Cardiac muscle cell (in vitro differentiated cells and primary cell): Measurements from ENCODE around the gene SRY. TPM values are rescaled to one million over a fixed set of nuclear protein-coding genes. Genes with fewer than 3 reads are reported as not detected.
A peak's percentile ranks its signal among the peaks of the same experiment; 100 is the strongest.

Experiments
- DNase-seq, 2 donors: peaks; one replicate each; pipeline versions ENCODE4 v3.0.0 to v3.0.0-alpha.2; 2010 to 2017; ENCODE audit warnings: low read depth in 1 of 2, low spot score in 1 of 2
- H3K27ac ChIP-seq: fragments of 200-600 bp; sonication (generic); 2 replicates; pipeline ENCODE4 v1.5.1; 2016
- H3K27me3 ChIP-seq: fragments of 200-600 bp; sonication (generic); 2 replicates; pipeline ENCODE4 v1.6.0; 2016; ENCODE audit warnings: control low read depth
- H3K36me3 ChIP-seq: fragments of 200-600 bp; sonication (generic); 2 replicates; pipeline ENCODE4 v1.5.1; 2016; ENCODE audit warnings: control low read depth
- H3K4me1 ChIP-seq: fragments of 200-600 bp; sonication (generic); 2 replicates; pipeline ENCODE4 v1.8.1; 2017; ENCODE audit warnings: low read depth, mild to moderate bottlenecking, mixed run types
- H3K4me3 ChIP-seq: fragments of 200-600 bp; sonication (generic); 2 replicates; pipeline ENCODE4 v1.5.1; 2016; ENCODE audit warnings: mild to moderate bottlenecking
- H3K9me3 ChIP-seq: fragments of 200-600 bp; sonication (generic); 2 replicates; pipeline ENCODE4 v1.5.1; 2017; ENCODE audit warnings: low read depth, mild to moderate bottlenecking, control low read depth
- polyA plus RNA-seq: library from polyadenylated mRNA; unstranded; fragments of >200 nt; fragmentation: Nextera tagmentation; extraction: Ambion mirVana; gene quantifications from 2 replicates; pipeline ENCODE4 v1.2.1, GENCODE V29; 2016
- total RNA-seq: library from RNA; depleted of rRNA; stranded (reverse); fragments of >200 nt; gene quantifications from 2 replicates; pipeline ENCODE4 v1.2.3, GENCODE V29; 2016
- TF ChIP-seq, protein P1 (sequence below): IDR thresholded peaks from 2 replicates; pipeline ENCODE4 v1.5.1; 2012; ENCODE audit warnings: low read depth, mild to moderate bottlenecking, low read length

The SRY gene
- total and polyA plus RNA-seq, 2 experiments from 2014 or later = not detected

DNA sequence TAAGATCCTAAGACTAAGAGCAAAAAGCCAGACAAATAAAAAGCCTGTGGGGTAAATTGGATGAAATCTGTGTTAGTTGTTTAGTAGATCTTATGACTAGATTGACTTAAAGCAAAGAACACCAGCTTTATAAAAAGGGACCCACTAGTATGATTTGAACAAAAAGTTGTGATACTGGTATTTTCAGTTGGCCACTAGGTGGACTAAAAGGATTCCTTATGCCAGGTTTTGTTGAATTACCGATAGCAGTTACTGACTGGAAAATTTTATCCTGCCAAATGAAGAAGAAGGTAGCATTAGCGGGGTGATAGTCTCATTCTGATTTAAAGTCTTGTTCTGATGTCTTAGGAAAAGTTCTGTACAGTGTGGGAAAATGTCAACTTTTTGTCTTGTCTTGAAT lies 12.8 kb upstream of the SRY start:
- H3K27me3 ChIP-seq = no peaks in the 10 kb centered on the region
- TF ChIP-seq, protein P1, sequence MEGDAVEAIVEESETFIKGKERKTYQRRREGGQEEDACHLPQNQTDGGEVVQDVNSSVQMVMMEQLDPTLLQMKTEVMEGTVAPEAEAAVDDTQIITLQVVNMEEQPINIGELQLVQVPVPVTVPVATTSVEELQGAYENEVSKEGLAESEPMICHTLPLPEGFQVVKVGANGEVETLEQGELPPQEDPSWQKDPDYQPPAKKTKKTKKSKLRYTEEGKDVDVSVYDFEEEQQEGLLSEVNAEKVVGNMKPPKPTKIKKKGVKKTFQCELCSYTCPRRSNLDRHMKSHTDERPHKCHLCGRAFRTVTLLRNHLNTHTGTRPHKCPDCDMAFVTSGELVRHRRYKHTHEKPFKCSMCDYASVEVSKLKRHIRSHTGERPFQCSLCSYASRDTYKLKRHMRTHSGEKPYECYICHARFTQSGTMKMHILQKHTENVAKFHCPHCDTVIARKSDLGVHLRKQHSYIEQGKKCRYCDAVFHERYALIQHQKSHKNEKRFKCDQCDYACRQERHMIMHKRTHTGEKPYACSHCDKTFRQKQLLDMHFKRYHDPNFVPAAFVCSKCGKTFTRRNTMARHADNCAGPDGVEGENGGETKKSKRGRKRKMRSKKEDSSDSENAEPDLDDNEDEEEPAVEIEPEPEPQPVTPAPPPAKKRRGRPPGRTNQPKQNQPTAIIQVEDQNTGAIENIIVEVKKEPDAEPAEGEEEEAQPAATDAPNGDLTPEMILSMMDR = peak; percentile 47

DNA sequence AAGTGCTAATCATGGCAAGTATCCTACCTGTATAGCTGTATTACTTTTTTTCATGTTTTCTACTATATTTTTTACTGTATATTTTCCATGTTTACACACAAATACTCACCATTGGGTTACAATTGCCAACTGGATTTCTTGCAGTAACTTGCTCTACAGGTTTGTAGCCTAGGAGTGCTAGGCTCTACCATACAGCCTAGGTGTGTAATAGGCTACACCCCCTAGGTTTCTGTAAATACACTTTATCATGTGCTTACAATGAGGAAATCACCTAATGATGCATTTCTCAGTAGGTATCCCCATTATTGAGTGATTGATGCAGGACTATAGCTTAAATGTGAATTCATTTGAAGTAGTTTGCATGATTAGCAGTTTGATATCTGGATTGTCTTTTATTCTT lies 10.5 kb upstream of the SRY start:
- H3K4me1 ChIP-seq = no peaks in the 10 kb centered on the region
- DNase-seq = no peak
- H3K9me3 ChIP-seq = no peaks in the 10 kb centered on the region
- H3K27ac ChIP-seq = no peak overlapping the region
- no peaks in the 10 kb centered on the region for H3K27me3 ChIP-seq
- TF ChIP-seq, protein P1 = no peak
- H3K4me3 ChIP-seq = no peak overlapping the region
- H3K36me3 ChIP-seq = no peaks in the 10 kb centered on the region

More for the DNA sequence above, 12.8 kb upstream of the SRY start:
- H3K27ac ChIP-seq = no peak overlapping the region
- H3K4me1 ChIP-seq = no peaks in the 10 kb centered on the region
- no peaks in the 10 kb centered on the region for H3K9me3 ChIP-seq
- H3K36me3 ChIP-seq = no peaks in the 10 kb centered on the region
- no peak overlapping the region for H3K4me3 ChIP-seq
- DNase-seq = peak in 1 of 2 donors; percentile 45

DNA sequence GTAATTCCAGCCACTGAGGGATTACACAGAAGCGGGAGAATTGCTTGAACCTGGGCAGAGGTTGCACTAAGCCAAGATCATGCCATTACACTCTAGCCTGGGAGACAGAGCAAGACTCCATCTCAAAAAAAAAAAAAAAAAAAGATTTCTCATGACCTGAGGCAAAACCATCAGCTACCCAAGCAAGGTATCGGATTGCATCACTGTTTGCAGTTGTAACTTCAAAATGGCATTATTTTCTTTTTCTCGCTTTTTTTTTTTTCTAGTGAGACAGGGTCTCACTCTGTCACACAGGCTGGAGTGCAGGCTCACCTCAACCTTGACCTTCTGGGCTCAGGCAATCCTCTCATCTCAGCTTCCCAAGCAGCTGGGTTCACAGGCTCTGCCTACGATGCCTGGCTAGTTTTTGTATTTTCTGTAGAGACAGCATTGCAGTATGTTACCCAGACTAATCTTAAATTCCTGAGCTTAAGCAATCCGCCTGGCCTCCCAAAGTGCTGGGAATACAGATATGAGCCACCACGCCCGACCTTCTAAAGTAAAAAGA lies 9.6 kb upstream of the SRY start:
- TF ChIP-seq, protein P1 = no peak
- no peak overlapping the region for H3K4me3 ChIP-seq
- no peaks in the 10 kb centered on the region for H3K9me3 ChIP-seq
- peak in 1 of 2 donors; percentile 26 for DNase-seq
- H3K4me1 ChIP-seq = no peaks in the 10 kb centered on the region
- no peaks in the 10 kb centered on the region for H3K27me3 ChIP-seq
- H3K36me3 ChIP-seq = no peaks in the 10 kb centered on the region
- H3K27ac ChIP-seq = no peak overlapping the region

DNA sequence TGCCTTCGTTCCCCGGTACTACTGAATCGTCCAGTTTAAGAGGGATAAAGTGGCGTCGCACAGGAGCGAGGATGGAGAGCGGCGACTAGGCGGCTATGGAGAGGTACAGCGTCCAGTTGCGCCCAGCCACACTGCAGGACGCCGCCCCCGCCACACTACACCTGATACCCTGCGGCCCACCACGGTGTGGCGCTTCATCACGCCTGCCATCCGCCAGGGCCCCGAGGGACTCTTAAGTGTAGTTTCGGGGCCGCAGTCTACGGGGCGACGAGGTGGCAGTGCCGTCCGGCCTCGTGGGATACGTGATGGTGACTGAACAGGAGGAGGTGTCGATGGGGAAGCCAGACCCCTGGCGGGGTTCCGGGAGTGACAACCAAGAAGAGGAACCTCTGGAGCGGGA lies 2.3 kb upstream of the SRY start:
- Histone ChIP-seq H3K27ac (no peak overlapping the region), H3K36me3 (no peaks in the 10 kb centered on the region), H3K4me1 (no peaks in the 10 kb centered on the region), H3K4me3 (no peak overlapping the region), H3K27me3 (no peaks in the 10 kb centered on the region), H3K9me3 (no peaks in the 10 kb centered on the region)
- DNase-seq = no peak
- TF ChIP-seq, protein P1 = no peak

DNA sequence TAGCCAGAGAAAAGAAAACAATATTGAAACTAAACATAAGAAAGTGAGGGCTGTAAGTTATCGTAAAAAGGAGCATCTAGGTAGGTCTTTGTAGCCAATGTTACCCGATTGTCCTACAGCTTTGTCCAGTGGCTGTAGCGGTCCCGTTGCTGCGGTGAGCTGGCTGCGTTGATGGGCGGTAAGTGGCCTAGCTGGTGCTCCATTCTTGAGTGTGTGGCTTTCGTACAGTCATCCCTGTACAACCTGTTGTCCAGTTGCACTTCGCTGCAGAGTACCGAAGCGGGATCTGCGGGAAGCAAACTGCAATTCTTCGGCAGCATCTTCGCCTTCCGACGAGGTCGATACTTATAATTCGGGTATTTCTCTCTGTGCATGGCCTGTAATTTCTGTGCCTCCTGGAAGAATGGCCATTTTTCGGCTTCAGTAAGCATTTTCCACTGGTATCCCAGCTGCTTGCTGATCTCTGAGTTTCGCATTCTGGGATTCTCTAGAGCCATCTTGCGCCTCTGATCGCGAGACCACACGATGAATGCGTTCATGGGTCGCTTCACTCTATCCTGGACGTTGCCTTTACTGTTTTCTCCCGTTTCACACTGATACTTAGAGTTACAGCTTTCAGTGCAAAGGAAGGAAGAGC lies 488 bp downstream of the SRY start:
- Histone ChIP-seq H3K9me3 (no peaks in the 10 kb centered on the region), H3K27ac (no peak overlapping the region), H3K27me3 (no peaks in the 10 kb centered on the region), H3K4me1 (no peaks in the 10 kb centered on the region), H3K4me3 (no peak overlapping the region), H3K36me3 (no peaks in the 10 kb centered on the region)
- DNase-seq = peak in 1 of 2 donors; percentile 5
- TF ChIP-seq, protein P1 = no peak

Other genes with a start within 250 kb of the SRY start
- gene RPS4Y1, start 53.9 kb upstream of the SRY start, total RNA-seq = not detected in 2 replicates
- gene RPS4Y1, start 53.9 kb upstream of the SRY start, polyA plus RNA-seq = 0.22 TPM in 1 of 2 replicates, not detected in the other
- not detected in 2 replicates for gene ZFY, start 147.7 kb upstream of the SRY start, total RNA-seq
- gene ZFY, start 147.7 kb upstream of the SRY start, polyA plus RNA-seq = not detected in 2 replicates